Fibroblast of pulmonary artery (primary cell): ENCODE measurements around the gene SLC35B1.
A peak's percentile ranks its signal among the peaks of the same experiment; 100 is the strongest.

Experiments
- DNase-seq: peaks from one replicate; pipeline ENCODE4 v3.0.0-alpha.2; 2010; ENCODE audit warnings: low read depth
- H3K4me3 ChIP-seq: replicated peaks from 2 replicates; pipeline ENCODE4 v1.5.1; 2011; ENCODE audit warnings: low read depth, mild to moderate bottlenecking, control low read depth, low read length, moderate library complexity
- TF ChIP-seq, protein P1 (sequence below): IDR thresholded peaks from 2 replicates; pipeline ENCODE4 v1.5.1; 2011; ENCODE audit warnings: mild to moderate bottlenecking, control low read depth, low read length, inconsistent platforms; ENCODE audit errors: missing control alignments

The SLC35B1 gene

DNA sequence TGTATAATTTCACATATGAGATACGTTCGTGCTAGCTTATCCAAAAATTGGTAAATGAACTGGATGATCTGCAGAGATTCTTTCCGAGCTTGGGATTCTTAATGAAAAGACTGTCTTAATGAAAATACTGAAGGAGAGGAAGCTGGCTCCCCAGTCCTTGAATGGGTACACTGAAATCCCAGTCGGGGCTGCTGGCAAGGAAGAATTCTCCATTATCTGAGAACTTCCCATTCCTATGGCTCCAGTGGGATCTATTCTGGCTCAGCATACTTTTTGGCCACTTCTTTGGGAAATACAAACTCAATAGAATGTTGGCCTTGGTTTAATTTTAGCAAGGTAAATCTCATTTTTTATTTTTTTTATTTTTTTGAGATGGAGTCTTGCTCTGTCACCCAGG, 23.7 kb upstream of the SLC35B1 start:
- no peak for DNase-seq
- TF ChIP-seq, protein P1, sequence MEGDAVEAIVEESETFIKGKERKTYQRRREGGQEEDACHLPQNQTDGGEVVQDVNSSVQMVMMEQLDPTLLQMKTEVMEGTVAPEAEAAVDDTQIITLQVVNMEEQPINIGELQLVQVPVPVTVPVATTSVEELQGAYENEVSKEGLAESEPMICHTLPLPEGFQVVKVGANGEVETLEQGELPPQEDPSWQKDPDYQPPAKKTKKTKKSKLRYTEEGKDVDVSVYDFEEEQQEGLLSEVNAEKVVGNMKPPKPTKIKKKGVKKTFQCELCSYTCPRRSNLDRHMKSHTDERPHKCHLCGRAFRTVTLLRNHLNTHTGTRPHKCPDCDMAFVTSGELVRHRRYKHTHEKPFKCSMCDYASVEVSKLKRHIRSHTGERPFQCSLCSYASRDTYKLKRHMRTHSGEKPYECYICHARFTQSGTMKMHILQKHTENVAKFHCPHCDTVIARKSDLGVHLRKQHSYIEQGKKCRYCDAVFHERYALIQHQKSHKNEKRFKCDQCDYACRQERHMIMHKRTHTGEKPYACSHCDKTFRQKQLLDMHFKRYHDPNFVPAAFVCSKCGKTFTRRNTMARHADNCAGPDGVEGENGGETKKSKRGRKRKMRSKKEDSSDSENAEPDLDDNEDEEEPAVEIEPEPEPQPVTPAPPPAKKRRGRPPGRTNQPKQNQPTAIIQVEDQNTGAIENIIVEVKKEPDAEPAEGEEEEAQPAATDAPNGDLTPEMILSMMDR: no peak
- no peak overlapping the region for H3K4me3 ChIP-seq

- DNase-seq: peak; percentile 3
- H3K4me3 ChIP-seq: no peak overlapping the region
- TF ChIP-seq, protein P1: no peak
Measured at GRCh38 chr17:49730785-49731434, 23.1 kb upstream of the SLC35B1 start.

- no peak overlapping the region for H3K4me3 ChIP-seq
- TF ChIP-seq, protein P1: no peak
- DNase-seq: peak; percentile 93
Measured at GRCh38 chr17:49730078-49730784, 22.5 kb upstream of the SLC35B1 start.

GRCh38 chr17:49729069-49729468, 21.3 kb upstream of the SLC35B1 start:
- TF ChIP-seq, protein P1: no peak
- no peak overlapping the region for H3K4me3 ChIP-seq
- no peak for DNase-seq

GRCh38 chr17:49728425-49728824, 20.7 kb upstream of the SLC35B1 start:
- TF ChIP-seq, protein P1: no peak
- no peak overlapping the region for H3K4me3 ChIP-seq
- no peak for DNase-seq

DNA sequence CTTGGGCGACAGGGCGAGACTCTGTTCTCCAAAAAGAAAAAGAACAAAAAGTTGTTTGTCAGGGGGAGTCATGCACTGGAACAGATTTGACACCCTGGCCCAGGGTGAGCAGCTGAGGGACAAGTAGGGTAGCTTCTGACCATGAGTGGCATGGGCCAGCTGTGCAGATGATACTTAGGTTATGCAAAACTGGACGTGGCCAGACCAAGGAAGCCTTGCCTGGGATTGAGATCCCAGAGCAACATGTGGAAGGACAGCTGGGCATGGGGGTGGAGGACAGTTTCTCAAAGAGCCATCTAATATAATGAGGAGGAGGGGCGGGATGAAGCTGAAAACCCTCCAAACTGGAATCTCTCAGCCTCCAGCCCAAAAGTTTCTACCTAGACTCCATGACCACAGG, 19.6 kb upstream of the SLC35B1 start:
- TF ChIP-seq, protein P1: no peak
- H3K4me3 ChIP-seq: no peak overlapping the region
- no peak for DNase-seq
